H9 (cell line): ENCODE measurements around the gene GDI2. TPM values are rescaled to one million over a fixed set of nuclear protein-coding genes. Genes with fewer than 3 reads are reported as not detected.

Source experiments
- DNase-seq: peaks from one replicate; pipeline ENCODE4 v3.0.0-alpha.2; 2017
- H2AFZ ChIP-seq: one replicate; pipeline ENCODE4 v1.6.1; 2013; ENCODE audit warnings: mild to moderate bottlenecking, low read length, control low read depth, moderate library complexity
- H2AK5ac ChIP-seq: 2 replicates; pipeline ENCODE4 v1.6.1; 2013; ENCODE audit warnings: low read length, control low read depth, mixed read lengths; ENCODE audit not compliant: insufficient read length
- H2BK120ac ChIP-seq: one replicate; pipeline ENCODE4 v1.6.1; 2013; ENCODE audit warnings: low read depth, mild to moderate bottlenecking, low read length, control low read depth, inconsistent platforms; ENCODE audit not compliant: poor library complexity, severe bottlenecking
- H2BK12ac ChIP-seq: 2 replicates; pipeline ENCODE4 v1.6.1; 2013; ENCODE audit warnings: low read length, control low read depth, mixed read lengths, low read depth; ENCODE audit not compliant: insufficient read length
- H2BK15ac ChIP-seq: 2 replicates; pipeline ENCODE4 v1.6.1; 2013; ENCODE audit warnings: low read depth, low read length, control low read depth
- H2BK20ac ChIP-seq: one replicate; pipeline ENCODE4 v1.6.1; 2013; ENCODE audit warnings: low read depth, mild to moderate bottlenecking, low read length, control low read depth, inconsistent platforms; ENCODE audit not compliant: poor library complexity, severe bottlenecking
- H2BK5ac ChIP-seq: 2 replicates; pipeline ENCODE4 v1.6.1; 2013; ENCODE audit warnings: low read length, control low read depth, mixed read lengths; ENCODE audit not compliant: insufficient read length
- H3K14ac ChIP-seq: 2 replicates; pipeline ENCODE4 v1.6.1; 2013; ENCODE audit warnings: low read length, control low read depth; ENCODE audit not compliant: insufficient read depth
- H3K18ac ChIP-seq: 2 replicates; pipeline ENCODE4 v1.6.1; 2013; ENCODE audit warnings: low read depth, mild to moderate bottlenecking, mixed read lengths, low read length, control low read depth; ENCODE audit not compliant: insufficient read length
- H3K23ac ChIP-seq: 2 replicates; pipeline ENCODE4 v1.6.1; 2013; ENCODE audit warnings: low read length, control low read depth, mixed read lengths, low read depth; ENCODE audit not compliant: insufficient read length
- H3K23me2 ChIP-seq: 2 replicates; pipeline ENCODE4 v1.6.1; 2013; ENCODE audit warnings: low read depth, mild to moderate bottlenecking, mixed read lengths, low read length, control low read depth; ENCODE audit not compliant: insufficient read length, poor library complexity, severe bottlenecking
- H3K27ac ChIP-seq: 2 replicates; pipeline ENCODE4 v1.5.1; 2013; ENCODE audit warnings: low read length, control low read depth, mixed read lengths, low read depth; ENCODE audit not compliant: insufficient read length
- H3K27me3 ChIP-seq: 2 replicates; pipeline ENCODE4 v1.6.1; 2013; ENCODE audit warnings: low read length, control low read depth, inconsistent platforms; ENCODE audit not compliant: insufficient read depth
- H3K4ac ChIP-seq: 2 replicates; pipeline ENCODE4 v1.6.1; 2013; ENCODE audit warnings: low read depth, mild to moderate bottlenecking, control low read depth, inconsistent platforms, low read length, moderate library complexity
- H3K4me1 ChIP-seq: 2 replicates; pipeline ENCODE4 v1.6.1; 2013; ENCODE audit warnings: low read length, control low read depth, inconsistent platforms; ENCODE audit not compliant: insufficient read depth
- H3K4me2 ChIP-seq: 2 replicates; pipeline ENCODE4 v1.6.1; 2013; ENCODE audit warnings: low read length, control low read depth, mixed read lengths; ENCODE audit not compliant: insufficient read length, insufficient read depth
- H3K56ac ChIP-seq: 2 replicates; pipeline ENCODE4 v1.6.1; 2013; ENCODE audit warnings: low read depth, mild to moderate bottlenecking, mixed read lengths, low read length, control low read depth; ENCODE audit not compliant: insufficient read length
- H3K79me1 ChIP-seq: 2 replicates; pipeline ENCODE4 v1.6.1; 2013; ENCODE audit warnings: low read depth, mild to moderate bottlenecking, moderate library complexity, low read length, control low read depth, inconsistent platforms; ENCODE audit not compliant: insufficient read depth, poor library complexity, severe bottlenecking
- H3K79me2 ChIP-seq: 2 replicates; pipeline ENCODE4 v1.6.1; 2013; ENCODE audit warnings: low read length, control low read depth, inconsistent platforms; ENCODE audit not compliant: insufficient read depth
- H3K9ac ChIP-seq: 2 replicates; pipeline ENCODE4 v1.6.1; 2013; ENCODE audit warnings: low read length, control low read depth, mixed read lengths; ENCODE audit not compliant: insufficient read length; ENCODE audit errors: extremely low read depth
- H3K9me3 ChIP-seq: one replicate; pipeline ENCODE4 v1.6.1; 2013; ENCODE audit warnings: low read depth, low read length, inconsistent platforms; ENCODE audit not compliant: control insufficient read depth
- H3T11ph ChIP-seq: one replicate; pipeline ENCODE4 v1.6.1; 2013; ENCODE audit warnings: mild to moderate bottlenecking, low read length, control low read depth, inconsistent platforms
- H4K20me1 ChIP-seq: one replicate; pipeline ENCODE4 v1.6.1; 2013; ENCODE audit not compliant: control insufficient read depth, insufficient read length, insufficient read depth
- H4K5ac ChIP-seq: 2 replicates; pipeline ENCODE4 v1.6.1; 2013; ENCODE audit warnings: low read depth, mild to moderate bottlenecking, mixed read lengths, low read length, control low read depth; ENCODE audit not compliant: insufficient read length
- H4K8ac ChIP-seq: replicated peaks from 2 replicates; pipeline ENCODE4 v1.6.1; 2013; ENCODE audit warnings: low read length, control low read depth, mixed read lengths, low read depth; ENCODE audit not compliant: insufficient read length
- H4K91ac ChIP-seq: 2 replicates; pipeline ENCODE4 v1.6.1; 2013; ENCODE audit warnings: low read depth, mild to moderate bottlenecking, moderate library complexity, mixed read lengths, low read length, control low read depth; ENCODE audit not compliant: insufficient read length
- H3K27ac Mint-ChIP-seq, 3 experiments: 2 replicates in 2 of 3; 3 replicates in 1 of 3; pipeline ENCODE4 v1.8.0; 2020 to 2021; ENCODE audit warnings: mixed read lengths in 3 of 3, mild to moderate bottlenecking in 1 of 3, moderate library complexity in 1 of 3
- H3K27me3 Mint-ChIP-seq: 2 replicates; pipeline ENCODE4 v1.8.0; 2021; ENCODE audit warnings: low read depth, mild to moderate bottlenecking, moderate library complexity, mixed read lengths
- H3K36me3 Mint-ChIP-seq, 3 experiments: 2 replicates in 2 of 3; 3 replicates in 1 of 3; pipeline ENCODE4 v1.8.0; 2020 to 2021; ENCODE audit warnings: low read depth in 3 of 3, mixed read lengths in 3 of 3; ENCODE audit not compliant: insufficient read depth in 1 of 3
- H3K4me1 Mint-ChIP-seq, 2 experiments: 2 replicates each; pipeline ENCODE4 v1.8.0; 2020; ENCODE audit warnings: mixed read lengths in 2 of 2
- H3K4me3 Mint-ChIP-seq, 2 experiments: 2 replicates in 1 of 2; 3 replicates in 1 of 2; pipeline ENCODE4 v1.8.0; 2020 to 2021; ENCODE audit warnings: mild to moderate bottlenecking in 2 of 2, mixed read lengths in 2 of 2, moderate library complexity in 1 of 2
- H3K9me3 Mint-ChIP-seq, 2 experiments: 2 replicates in 1 of 2; 3 replicates in 1 of 2; pipeline ENCODE4 v1.8.0; 2020; ENCODE audit warnings: mild to moderate bottlenecking in 2 of 2, mixed read lengths in 2 of 2, moderate library complexity in 1 of 2
- WGBS: extraction: QIAGEN DNeasy Blood & Tissue Kit; methylation state at CpG from one replicate; pipeline ENCODE4 v1.1.7; 2013; ENCODE audit warnings: missing lambda C conversion rate, low lambda C conversion rate, mixed read lengths; ENCODE audit not compliant: insufficient read length; ENCODE audit errors: extremely low coverage; 5-methylcytosine and 5-hydroxymethylcytosine counted together
- total RNA-seq: library from RNA; stranded (reverse); gene quantifications from 2 replicates; pipeline ENCODE4 v1.2.1, GENCODE V29; 2021
- TF ChIP-seq, protein P1 (sequence below): fragments of 200-600 bp; sonication (generic); conservative IDR thresholded peaks from 3 replicates; pipeline ENCODE4 v1.8.0; 2021; ENCODE audit warnings: antibody characterized with exemption, mild to moderate bottlenecking

The GDI2 gene
- total RNA-seq, 1 experiment from 2014 or later: 351 TPM

DNA sequence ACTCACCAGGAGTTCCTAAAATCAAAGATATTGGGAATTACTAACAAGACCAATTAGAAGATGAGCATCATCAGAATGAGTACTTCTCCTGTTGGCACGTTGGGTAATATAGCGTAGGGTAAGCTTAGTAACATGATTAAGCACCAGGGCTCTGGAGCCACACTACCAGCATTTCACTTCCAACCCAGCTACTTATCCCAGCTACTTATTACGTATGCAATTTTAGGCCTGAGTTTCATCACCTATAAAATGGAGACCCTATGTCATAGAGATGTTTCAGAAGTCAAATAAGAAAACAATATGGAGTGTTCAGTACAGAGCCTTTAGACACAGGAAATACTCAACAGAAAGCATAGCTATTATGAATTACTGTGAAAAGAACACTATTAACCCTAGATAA is 19.0 kb downstream of the GDI2 start:
- Histone ChIP-seq H2AFZ (no peak overlapping the region), H3K9me3 (no peaks in the 10 kb centered on the region), H3K23me2 (no peaks in the 10 kb centered on the region), H4K5ac (no peak overlapping the region), H3K4me1 (no peaks in the 10 kb centered on the region), H3K9ac (no peak overlapping the region), H2BK12ac (no peak overlapping the region), H4K8ac (no peak overlapping the region), H2BK120ac (no peak overlapping the region), H2BK5ac (no peak overlapping the region), H3K56ac (no peak overlapping the region), H3K27ac (no peak overlapping the region), H3T11ph (no peak overlapping the region), H3K27me3 (no peaks in the 10 kb centered on the region), H3K23ac (no peak overlapping the region), H3K79me2 (peaks cover 4% of the 10 kb centered on the region; the same call in 1 of the 2 replicates), H3K79me1 (peaks cover 3% of the 10 kb centered on the region), H2BK20ac (no peak overlapping the region), H3K4me2 (no peak overlapping the region), H3K4ac (no peak overlapping the region), H2BK15ac (no peak overlapping the region), H3K18ac (no peak overlapping the region), H2AK5ac (no peak overlapping the region), H4K91ac (no peak overlapping the region), H4K20me1 (no peaks in the 10 kb centered on the region), H3K14ac (no peak overlapping the region)
- WGBS: no CpG with 5 or more reads among the region's 3 CpGs
- Mint-ChIP-seq H3K4me3 (no peak overlapping the region), H3K4me1 (no peaks in the 10 kb centered on the region), H3K36me3 (peaks cover 39 to 82% (median 76%) of the 10 kb centered on the region in 3 experiments), H3K9me3 (no peaks in the 10 kb centered on the region), H3K27ac (peak overlapping the region in 2 of 3 experiments; percentile 21 to 70; a peak in 2 of 7 replicates), H3K27me3 (no peaks in the 10 kb centered on the region)
- TF ChIP-seq, protein P1, sequence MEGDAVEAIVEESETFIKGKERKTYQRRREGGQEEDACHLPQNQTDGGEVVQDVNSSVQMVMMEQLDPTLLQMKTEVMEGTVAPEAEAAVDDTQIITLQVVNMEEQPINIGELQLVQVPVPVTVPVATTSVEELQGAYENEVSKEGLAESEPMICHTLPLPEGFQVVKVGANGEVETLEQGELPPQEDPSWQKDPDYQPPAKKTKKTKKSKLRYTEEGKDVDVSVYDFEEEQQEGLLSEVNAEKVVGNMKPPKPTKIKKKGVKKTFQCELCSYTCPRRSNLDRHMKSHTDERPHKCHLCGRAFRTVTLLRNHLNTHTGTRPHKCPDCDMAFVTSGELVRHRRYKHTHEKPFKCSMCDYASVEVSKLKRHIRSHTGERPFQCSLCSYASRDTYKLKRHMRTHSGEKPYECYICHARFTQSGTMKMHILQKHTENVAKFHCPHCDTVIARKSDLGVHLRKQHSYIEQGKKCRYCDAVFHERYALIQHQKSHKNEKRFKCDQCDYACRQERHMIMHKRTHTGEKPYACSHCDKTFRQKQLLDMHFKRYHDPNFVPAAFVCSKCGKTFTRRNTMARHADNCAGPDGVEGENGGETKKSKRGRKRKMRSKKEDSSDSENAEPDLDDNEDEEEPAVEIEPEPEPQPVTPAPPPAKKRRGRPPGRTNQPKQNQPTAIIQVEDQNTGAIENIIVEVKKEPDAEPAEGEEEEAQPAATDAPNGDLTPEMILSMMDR: no peak
- DNase-seq: no peak
